Transverse colon (tissue), 4 donors: ENCODE data around the gene RAB40C. TPM values are rescaled to one million over a fixed set of nuclear protein-coding genes. Genes with fewer than 3 reads are reported as not detected.

Experiments
- DNase-seq: peaks from one replicate; pipeline ENCODE4 v3.0.0-alpha.2; 2019
- H3K27ac ChIP-seq, 4 donors: fragments of 200-600 bp; sonication (generic); 2 replicates each; pipeline ENCODE4 v1.5.1; 2016 to 2018; ENCODE audit warnings: inconsistent platforms in 4 of 4
- H3K27me3 ChIP-seq: fragments of 200-600 bp; sonication (generic); 2 replicates; pipeline ENCODE4 v1.5.1; 2017; ENCODE audit warnings: inconsistent platforms
- H3K36me3 ChIP-seq, 4 donors: fragments of 200-600 bp; sonication (generic); 2 replicates each; pipeline ENCODE4 v1.5.1; 2017 to 2019; ENCODE audit warnings: inconsistent platforms in 4 of 4
- H3K4me1 ChIP-seq, 4 donors: fragments of 200-600 bp; sonication (generic); 2 replicates each; pipeline ENCODE4 v1.5.1; 2017 to 2020; ENCODE audit warnings: inconsistent platforms in 4 of 4
- H3K4me3 ChIP-seq, 4 donors: fragments of 200-600 bp; sonication (generic); 1 replicate in 1 of 4; 2 replicates in 3 of 4; pipeline versions ENCODE4 v1.5.1 to v1.6.1; 2017 to 2019; ENCODE audit warnings: inconsistent platforms in 4 of 4
- H3K9me3 ChIP-seq, 2 donors: fragments of 200-600 bp; sonication (generic); 2 replicates each; pipeline ENCODE4 v1.5.1; 2017 to 2019; ENCODE audit warnings: inconsistent platforms in 2 of 2
- CTCF ChIP-seq, 5 experiments: fragments of 200-600 bp in 3 of 5; fragments of 450-650 bp in 2 of 5; sonication (generic) in 3 of 5; IDR thresholded peaks; 1 replicate in 2 of 5; 2 replicates in 3 of 5; pipeline ENCODE4 v1.5.1; 2016 to 2017; ENCODE audit warnings: antibody characterized with exemption in 5 of 5, inconsistent platforms in 3 of 5, mild to moderate bottlenecking in 2 of 5, moderate library complexity in 1 of 5
- EP300 ChIP-seq: sonication (generic); formaldehyde crosslinking; IDR thresholded peaks from one replicate; pipeline ENCODE4 v1.6.1; 2017; ENCODE audit warnings: antibody characterized with exemption, low read depth
- POLR2A ChIP-seq: fragments of 450-650 bp; IDR thresholded peaks from one replicate; pipeline ENCODE4 v1.6.1; 2016; ENCODE audit warnings: antibody characterized with exemption, mild to moderate bottlenecking, moderate library complexity
- POLR2AphosphoS5 ChIP-seq, 3 donors: sonication (generic); formaldehyde crosslinking; IDR thresholded peaks; one replicate each; pipeline ENCODE4 v1.6.1; 2016; ENCODE audit warnings: antibody characterized with exemption in 3 of 3
- WGBS, 2 donors: methylation state at CpG; one replicate each; pipeline ENCODE4 v1.1.5; 2018; ENCODE audit warnings: low coverage in 1 of 2; 5-methylcytosine and 5-hydroxymethylcytosine counted together
- in situ Hi-C, 4 donors: fragments of 200-750 bp; cut with MboI; loops; one replicate each; pipeline versions ENCODE4 v1.15.0 to v1.15.1; 2017; ENCODE audit warnings: low sequenced_read_pairs in 3 of 4, low pct_ligation_motif_present in 1 of 4, low pct_unique_long_range_greater_than_20kb in 1 of 4
- intact Hi-C: fragments of 100-400 bp; cut with DNase I; formaldehyde crosslinking; loops from one replicate; pipeline ENCODE4 v1.15.1; 2023; ENCODE audit warnings: low total_unique reads
- total RNA-seq, 4 donors: library from RNA; depleted of rRNA; stranded (reverse); fragments of >200 nt; gene quantifications; one replicate each; pipeline ENCODE4 v1.1.0, GENCODE V29; 2016

The RAB40C gene
- total RNA-seq = 100 to 1,000 TPM in 2 of 4 donors, 10 to 100 TPM in 2; 54.8 to 111 (median 83.5) TPM

- TF ChIP-seq POLR2A (no peak), CTCF (IDR thresholded peaks at IDR 0.05) (peak in 3 of 5 experiments; percentile 11 to 22 (median 22)), EP300 (no peak), POLR2AphosphoS5 (IDR thresholded peaks at IDR 0.05) (no peak)
- Histone ChIP-seq H3K9me3 (no peaks in the 10 kb centered on the region), H3K27ac (peak within 1 kb of the TSS; percentile 96 to 98 (median 97)), H3K4me1 (peaks cover 27 to 58% (median 50%) of the 10 kb centered on the region in 4 donors), H3K4me3 (peak within 1 kb of the TSS; percentile 80 to 97 (median 92)), H3K27me3 (no peaks in the 10 kb centered on the region), H3K36me3 (no peaks in the 10 kb centered on the region)
- 1% methylated on average over 29 of the region's 67 CpGs; no CpG with 5 or more reads in 1 of the 2 donors for WGBS, 2 donors
- in situ Hi-C loops = no loop called here
- intact Hi-C loops = loop anchor here (1.0 kb wide), 1 partner anchor 47 kb away; the partner anchor contains the start of gene METTL26
- peak; percentile 99 for DNase-seq
Measured at GRCh38 chr16:589658-590187, at the start of gene RAB40C. Gene RAB40C, plus strand, starts transcription at chr16:590066. Its CDS starts 226 bp downstream, at chr16:590292.

- intact Hi-C loops (no loop called here), in situ Hi-C loops (no loop called here)
- no peak for DNase-seq
- Histone ChIP-seq H3K4me3 (no peak overlapping the region), H3K27ac (no peak overlapping the region), H3K27me3 (no peaks in the 10 kb centered on the region), H3K36me3 (no peaks in the 10 kb centered on the region), H3K4me1 (peaks cover 0 to 4% (median 2%) of the 10 kb centered on the region in 4 donors), H3K9me3 (no peaks in the 10 kb centered on the region)
- TF ChIP-seq POLR2A = no peak
- TF ChIP-seq EP300 = no peak
- no peak for TF ChIP-seq POLR2AphosphoS5 (IDR thresholded peaks at IDR 0.05)
- TF ChIP-seq CTCF (IDR thresholded peaks at IDR 0.05) = no peak
- WGBS, 2 donors = 87% methylated on average over 29 of the region's 29 CpGs; no CpG with 5 or more reads in 1 of the 2 donors
Measured at GRCh38 chr16:540645-541340, 49.1 kb upstream of the RAB40C start.

GRCh38 chr16:543301-544164 is 46.3 kb upstream of the RAB40C start:
- H3K36me3 ChIP-seq = peaks cover 0 to under 1% (median 0%) of the 10 kb centered on the region in 4 donors
- no peaks in the 10 kb centered on the region for H3K27me3 ChIP-seq
- no peak for DNase-seq
- 89% methylated on average over 51 of the region's 51 CpGs; no CpG with 5 or more reads in 1 of the 2 donors for WGBS, 2 donors
- peaks cover 0 to 6% (median 0%) of the 10 kb centered on the region in 4 donors for H3K4me1 ChIP-seq
- in situ Hi-C loops = no loop called here
- H3K27ac ChIP-seq = no peak overlapping the region
- intact Hi-C loops = no loop called here
- TF ChIP-seq EP300 (no peak), CTCF (IDR thresholded peaks at IDR 0.05) (no peak), POLR2AphosphoS5 (IDR thresholded peaks at IDR 0.05) (no peak), POLR2A (no peak)
- H3K4me3 ChIP-seq = no peak overlapping the region
- H3K9me3 ChIP-seq = no peaks in the 10 kb centered on the region

GRCh38 chr16:544517-544916 is 45.3 kb upstream of the RAB40C start:
- Histone ChIP-seq H3K27ac (no peak overlapping the region), H3K36me3 (peaks cover 0 to 9% (median 0%) of the 10 kb centered on the region in 4 donors), H3K4me1 (peaks cover 0 to 6% (median 0%) of the 10 kb centered on the region in 4 donors), H3K27me3 (no peaks in the 10 kb centered on the region), H3K4me3 (no peak overlapping the region), H3K9me3 (no peaks in the 10 kb centered on the region)
- no peak for TF ChIP-seq POLR2AphosphoS5 (IDR thresholded peaks at IDR 0.05)
- in situ Hi-C loops = no loop called here
- WGBS, 2 donors = 96% methylated on average over 20 of the region's 46 CpGs; no CpG with 5 or more reads in 1 of the 2 donors
- intact Hi-C loops = no loop called here
- DNase-seq = no peak
